DMS114 treated with DMSO at 0.1 percent for 48 hours (cell line): Measurements from ENCODE around the gene CPOX.

Source experiments
- DNase-seq: peaks from one replicate; lab custom pipeline; 2025; ENCODE audit not compliant: unreplicated experiment; lab: John Stamatoyannopoulos, UW

Gene CPOX

GRCh38 chr3:98541695-98542094 lies 51.7 kb downstream of the CPOX start:
- DNase-seq: no peak

- no peak for DNase-seq
These were observed 53.1 kb downstream of the CPOX start for GRCh38 chr3:98540346-98540745.

- no peak for DNase-seq
These were observed 56.9 kb downstream of the CPOX start for GRCh38 chr3:98536456-98537017.

- no peak for DNase-seq
These were observed 58.7 kb downstream of the CPOX start for GRCh38 chr3:98534734-98535133.

GRCh38 chr3:98534168-98534567 lies 59.2 kb downstream of the CPOX start:
- DNase-seq: no peak

GRCh38 chr3:98532709-98533571 lies 60.5 kb downstream of the CPOX start:
- DNase-seq: no peak

- no peak for DNase-seq
These were observed 61.2 kb downstream of the CPOX start for GRCh38 chr3:98532275-98532637.

- no peak for DNase-seq
These were observed 61.7 kb downstream of the CPOX start, which contains the start of gene GPR15 for GRCh38 chr3:98531622-98532274. GPR15 (plus strand) TSS chr3:98531978; CDS start chr3:98532034, 56 bp downstream.

- DNase-seq: no peak
These were observed 62.7 kb downstream of the CPOX start for GRCh38 chr3:98530676-98531075.

- no peak for DNase-seq
These were observed 63.5 kb downstream of the CPOX start for GRCh38 chr3:98529856-98530459.
